ENCODE data around the gene KCTD18.

The KCTD18 gene

GRCh38 chr2:200484934-200485333 is 24.9 kb downstream of the KCTD18 start:
- FAIRE-seq = no peak

- FAIRE-seq = no peak
Observed at GRCh38 chr2:200483729-200484198, 26.1 kb downstream of the KCTD18 start.

DNA sequence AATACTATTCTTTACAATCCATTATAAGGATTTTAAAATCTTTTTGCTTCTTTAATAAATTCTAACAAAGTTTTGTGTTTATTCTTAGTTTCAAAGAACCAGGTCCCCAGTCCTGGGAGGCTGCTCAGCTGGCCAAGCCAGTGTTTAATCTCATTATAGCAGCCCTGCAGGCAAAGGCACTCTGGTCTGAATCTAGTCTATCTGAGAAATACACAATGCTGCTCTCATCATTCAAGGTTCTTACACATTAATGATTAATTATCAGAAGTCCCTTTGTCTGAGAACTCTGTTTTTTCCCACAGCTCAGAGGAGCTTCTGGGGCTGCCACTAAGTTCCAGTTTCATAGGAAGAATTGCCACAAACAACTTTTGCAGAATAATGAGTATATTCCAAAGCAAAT is 27.7 kb downstream of the KCTD18 start:
- FAIRE-seq = no peak

DNA sequence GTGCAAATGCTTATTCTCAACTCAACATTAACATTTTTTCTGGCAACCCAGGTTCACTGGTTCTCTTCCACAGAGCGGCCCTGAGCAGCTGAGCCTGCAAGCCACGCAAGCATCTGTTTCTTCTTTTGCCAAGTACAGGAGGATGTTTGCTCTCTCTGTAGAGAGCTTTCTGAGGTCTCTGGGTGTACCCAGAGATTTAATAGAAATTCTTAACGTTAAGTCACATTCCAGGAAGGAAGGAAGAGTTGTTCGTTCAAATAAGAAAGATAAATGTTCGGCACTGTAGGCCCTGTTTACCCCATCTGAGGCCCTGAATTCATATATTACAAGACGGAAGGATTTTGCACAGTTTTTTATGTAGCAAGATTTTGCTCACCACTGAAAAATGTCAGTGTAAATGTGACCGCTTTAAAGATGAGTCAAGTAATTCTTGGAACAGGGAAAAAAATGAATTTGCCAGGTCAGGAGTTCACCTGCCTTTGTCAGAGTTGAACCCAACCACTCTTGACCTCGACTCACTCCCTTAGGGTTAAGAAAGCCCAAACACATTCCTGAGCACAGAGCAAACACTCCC is 30.1 kb downstream of the KCTD18 start:
- FAIRE-seq = no peak

DNA sequence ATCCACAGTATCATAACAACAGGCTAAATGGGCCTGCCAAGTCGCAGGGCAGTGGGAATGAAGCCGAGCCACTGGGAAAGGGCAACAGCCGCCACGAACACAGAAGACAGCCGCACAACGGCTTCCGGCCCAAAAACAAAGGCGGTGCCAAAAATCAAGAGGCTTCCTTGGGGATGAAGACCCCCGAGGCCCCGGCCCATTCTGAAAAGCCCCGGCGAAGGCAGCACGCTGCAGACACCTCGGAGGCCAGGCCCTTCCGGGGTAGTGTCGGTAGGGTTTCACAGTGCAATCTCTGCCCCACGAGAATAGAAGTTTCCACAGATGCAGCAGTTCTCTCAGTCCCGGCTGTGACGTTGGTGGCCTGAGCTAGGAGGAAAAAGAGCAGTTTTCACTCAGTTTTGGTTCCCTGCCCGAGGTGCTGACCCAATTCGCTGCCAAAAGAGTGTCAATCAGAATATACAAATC is 32.2 kb downstream of the KCTD18 start:
- FAIRE-seq = no peak

DNA sequence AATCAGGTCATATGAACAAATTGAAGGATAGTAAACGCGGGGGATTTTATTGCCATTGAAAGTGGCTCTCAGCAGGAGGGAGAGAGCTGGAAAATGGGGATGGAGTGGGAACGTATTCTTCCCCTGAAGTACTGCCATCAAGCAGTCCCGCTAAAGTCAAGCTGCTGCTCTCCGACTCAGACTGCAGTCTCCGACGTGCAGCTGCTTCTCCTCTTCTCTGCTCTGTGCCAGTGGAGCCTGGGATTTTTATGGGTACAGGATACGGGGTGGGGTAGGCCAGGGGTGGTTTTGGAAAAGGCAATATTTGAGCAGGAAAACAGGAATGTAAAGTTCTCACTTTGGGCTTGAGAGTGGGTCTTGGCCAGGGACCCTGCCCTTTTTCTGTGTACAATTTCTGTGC is 33.0 kb downstream of the KCTD18 start:
- no peak for FAIRE-seq

- FAIRE-seq = no peak
Observed at GRCh38 chr2:200475795-200476194, 34.1 kb downstream of the KCTD18 start.

DNA sequence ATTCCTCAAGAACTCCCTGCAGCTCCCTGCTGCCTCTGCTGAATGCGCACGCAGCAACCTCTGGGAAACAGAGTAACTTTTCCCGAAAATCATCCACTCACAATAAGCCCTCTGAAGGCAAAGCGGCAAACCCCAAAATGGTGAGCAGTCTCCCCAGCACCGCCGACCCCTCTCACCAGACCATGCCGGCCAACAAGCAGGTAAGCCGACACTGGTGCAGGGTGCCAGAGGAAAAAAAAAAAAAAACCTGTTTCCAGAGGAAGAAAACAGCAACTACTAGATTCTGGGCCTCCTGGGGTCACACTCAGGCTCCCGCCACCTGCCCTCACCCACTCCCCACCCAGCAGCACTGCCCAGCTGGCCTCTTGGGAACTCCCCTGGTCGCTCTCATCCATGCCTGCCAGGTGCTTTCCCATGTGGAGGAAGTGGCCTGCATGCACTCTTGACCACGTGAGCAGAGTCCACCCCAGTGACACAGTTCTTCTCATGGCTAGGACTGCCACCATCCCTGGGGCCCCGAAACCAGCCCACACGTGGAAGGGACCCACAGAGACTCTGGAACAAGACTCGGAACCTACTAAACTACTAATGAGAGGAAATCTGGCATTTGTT is 36.9 kb downstream of the KCTD18 start:
- FAIRE-seq = no peak

GRCh38 chr2:200471928-200472645 is 37.8 kb downstream of the KCTD18 start:
- no peak for FAIRE-seq

- FAIRE-seq = no peak
Observed at GRCh38 chr2:200471324-200471848, 38.5 kb downstream of the KCTD18 start.

DNA sequence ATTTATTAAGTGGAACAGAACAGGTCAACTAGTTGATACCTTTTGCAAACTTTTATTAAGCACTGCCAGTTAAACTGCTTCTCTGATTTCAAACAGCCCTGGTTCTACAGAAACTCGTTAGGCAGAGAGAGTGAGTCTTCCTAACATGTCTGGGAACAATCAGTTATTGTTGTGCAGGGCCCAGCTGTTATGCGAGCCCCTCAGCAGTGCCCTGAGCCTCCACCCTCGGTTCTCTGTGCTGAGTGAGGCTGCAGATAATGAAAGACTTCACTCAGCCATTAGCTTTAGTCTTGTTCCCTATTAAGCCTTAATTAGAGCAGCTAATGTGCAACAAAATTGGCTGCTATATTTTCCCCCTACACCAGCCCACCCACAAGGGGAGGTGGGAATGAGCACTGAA is 39.6 kb downstream of the KCTD18 start:
- FAIRE-seq = no peak

GRCh38 chr2:200469708-200470211 is 40.1 kb downstream of the KCTD18 start:
- no peak for FAIRE-seq

GRCh38 chr2:200467806-200468681 is 41.8 kb downstream of the KCTD18 start:
- no peak for FAIRE-seq

- no peak for FAIRE-seq
Observed at GRCh38 chr2:200466425-200467418, 43.1 kb downstream of the KCTD18 start.

DNA sequence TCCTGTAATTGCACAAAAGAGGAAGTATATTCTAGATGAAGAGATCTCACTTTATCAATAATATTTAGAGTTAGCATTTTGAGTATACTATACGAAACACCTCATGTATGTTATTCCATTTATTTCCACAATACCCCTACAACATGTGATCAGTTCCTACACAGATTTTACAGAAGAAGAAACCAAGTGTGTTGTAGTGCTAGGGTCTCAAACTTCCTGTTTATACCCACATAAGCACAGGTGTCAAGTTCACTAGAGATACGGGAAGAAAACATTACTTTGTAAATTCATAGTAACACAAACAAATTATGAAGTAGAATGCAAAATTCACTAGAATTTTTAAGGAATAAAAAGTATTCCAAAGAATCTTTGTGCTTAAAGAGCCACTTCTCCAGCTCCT is 46.4 kb downstream of the KCTD18 start:
- FAIRE-seq = no peak

DNA sequence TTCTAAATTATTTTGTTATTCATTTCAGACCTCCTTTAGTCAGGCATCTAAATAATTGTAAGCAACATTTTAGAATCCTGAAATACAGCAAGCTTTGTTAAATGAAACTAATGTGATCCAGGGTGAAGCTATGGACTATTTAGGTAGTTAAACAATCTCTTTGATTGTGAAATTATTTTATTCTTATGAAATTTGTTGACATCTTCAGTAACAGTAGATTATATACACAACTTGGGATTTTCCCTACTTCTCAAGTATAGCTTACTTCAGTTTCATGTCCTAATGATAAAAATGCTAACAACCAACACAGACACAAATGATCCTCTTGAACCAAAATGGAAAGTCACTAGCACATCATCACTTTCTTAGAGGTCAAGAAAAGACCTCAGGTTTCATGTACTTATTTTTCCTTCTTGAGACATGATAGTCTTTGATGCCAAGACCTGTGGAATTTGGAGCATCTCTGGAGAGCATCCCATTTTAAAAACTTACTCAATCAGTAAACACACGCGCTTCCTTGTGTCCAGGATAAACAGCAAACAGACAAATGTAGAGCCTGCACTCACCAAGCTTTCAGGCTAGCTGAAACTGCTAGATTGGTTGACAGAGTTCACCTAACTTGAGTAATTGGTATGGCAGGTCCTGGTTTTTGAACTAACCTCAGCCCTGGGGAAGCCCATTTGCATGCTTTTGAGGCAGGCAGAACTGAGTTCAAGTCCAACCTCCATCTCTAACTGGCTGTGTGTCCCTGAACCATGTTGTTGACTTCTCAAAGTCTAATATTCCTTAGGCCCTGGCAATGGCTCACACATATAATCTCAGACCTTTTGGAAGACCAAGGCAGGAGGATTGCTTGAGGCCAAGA is 47.8 kb downstream of the KCTD18 start:
- FAIRE-seq = no peak

DNA sequence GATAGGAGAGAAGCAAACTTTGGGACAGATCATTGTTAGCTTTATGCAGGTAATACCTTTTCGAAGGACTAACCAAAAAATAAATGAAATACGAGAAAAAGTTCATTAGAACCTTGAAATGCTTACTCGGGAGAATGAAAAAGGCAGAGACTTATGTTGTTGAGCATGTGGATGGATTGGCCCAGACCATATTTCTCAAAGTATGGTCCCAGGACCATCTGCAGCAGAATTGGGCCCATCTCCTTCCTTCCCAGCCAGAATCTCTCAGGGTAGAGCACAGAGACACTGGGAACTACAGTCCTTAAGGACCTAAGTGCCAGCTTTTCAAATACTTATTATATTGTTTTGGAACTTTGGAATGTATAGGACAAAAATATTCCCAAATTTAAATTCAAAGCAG is 50.8 kb downstream of the KCTD18 start:
- no peak for FAIRE-seq

DNA sequence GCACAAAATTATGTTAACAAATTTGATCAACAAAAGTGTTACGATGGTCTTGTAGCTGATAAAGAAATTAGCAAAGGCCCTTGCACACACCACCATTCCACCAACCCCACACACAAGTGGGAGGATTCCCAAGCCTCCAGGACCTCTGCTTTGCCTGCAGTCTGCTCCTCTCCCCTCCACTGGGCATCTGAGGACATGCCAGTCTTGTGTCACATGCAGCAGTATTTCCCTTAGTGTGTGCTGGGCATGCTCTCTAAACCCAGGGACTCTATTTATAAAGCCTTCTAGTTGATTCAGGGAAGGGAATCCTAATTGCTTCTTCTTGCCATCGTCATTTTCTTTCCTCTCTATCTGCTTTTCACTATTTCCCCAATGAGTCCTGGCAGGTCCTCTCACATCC is 53.3 kb downstream of the KCTD18 start:
- no peak for FAIRE-seq

- FAIRE-seq = no peak
Observed at GRCh38 chr2:200455958-200456421, 53.9 kb downstream of the KCTD18 start.

Data from A204.1 (cell line).